H9 (cell line): ENCODE results near the gene PCDH9. TPM values are rescaled to one million over a fixed set of nuclear protein-coding genes. Genes with fewer than 3 reads are reported as not detected.

ENCODE experiments used
- DNase-seq: peaks from one replicate; pipeline ENCODE4 v3.0.0-alpha.2; 2017
- H2AFZ ChIP-seq: one replicate; pipeline ENCODE4 v1.6.1; 2013; ENCODE audit warnings: mild to moderate bottlenecking, low read length, control low read depth, moderate library complexity
- H2AK5ac ChIP-seq: 2 replicates; pipeline ENCODE4 v1.6.1; 2013; ENCODE audit warnings: low read length, control low read depth, mixed read lengths; ENCODE audit not compliant: insufficient read length
- H2BK120ac ChIP-seq: one replicate; pipeline ENCODE4 v1.6.1; 2013; ENCODE audit warnings: low read depth, mild to moderate bottlenecking, low read length, control low read depth, inconsistent platforms; ENCODE audit not compliant: poor library complexity, severe bottlenecking
- H2BK12ac ChIP-seq: 2 replicates; pipeline ENCODE4 v1.6.1; 2013; ENCODE audit warnings: low read length, control low read depth, mixed read lengths, low read depth; ENCODE audit not compliant: insufficient read length
- H2BK15ac ChIP-seq: 2 replicates; pipeline ENCODE4 v1.6.1; 2013; ENCODE audit warnings: low read depth, low read length, control low read depth
- H2BK20ac ChIP-seq: one replicate; pipeline ENCODE4 v1.6.1; 2013; ENCODE audit warnings: low read depth, mild to moderate bottlenecking, low read length, control low read depth, inconsistent platforms; ENCODE audit not compliant: poor library complexity, severe bottlenecking
- H2BK5ac ChIP-seq: 2 replicates; pipeline ENCODE4 v1.6.1; 2013; ENCODE audit warnings: low read length, control low read depth, mixed read lengths; ENCODE audit not compliant: insufficient read length
- H3K14ac ChIP-seq: 2 replicates; pipeline ENCODE4 v1.6.1; 2013; ENCODE audit warnings: low read length, control low read depth; ENCODE audit not compliant: insufficient read depth
- H3K18ac ChIP-seq: 2 replicates; pipeline ENCODE4 v1.6.1; 2013; ENCODE audit warnings: low read depth, mild to moderate bottlenecking, mixed read lengths, low read length, control low read depth; ENCODE audit not compliant: insufficient read length
- H3K23ac ChIP-seq: 2 replicates; pipeline ENCODE4 v1.6.1; 2013; ENCODE audit warnings: low read length, control low read depth, mixed read lengths, low read depth; ENCODE audit not compliant: insufficient read length
- H3K23me2 ChIP-seq: 2 replicates; pipeline ENCODE4 v1.6.1; 2013; ENCODE audit warnings: low read depth, mild to moderate bottlenecking, mixed read lengths, low read length, control low read depth; ENCODE audit not compliant: insufficient read length, poor library complexity, severe bottlenecking
- H3K27ac ChIP-seq: 2 replicates; pipeline ENCODE4 v1.5.1; 2013; ENCODE audit warnings: low read length, control low read depth, mixed read lengths, low read depth; ENCODE audit not compliant: insufficient read length
- H3K27me3 ChIP-seq: 2 replicates; pipeline ENCODE4 v1.6.1; 2013; ENCODE audit warnings: low read length, control low read depth, inconsistent platforms; ENCODE audit not compliant: insufficient read depth
- H3K4ac ChIP-seq: 2 replicates; pipeline ENCODE4 v1.6.1; 2013; ENCODE audit warnings: low read depth, mild to moderate bottlenecking, control low read depth, inconsistent platforms, low read length, moderate library complexity
- H3K4me1 ChIP-seq: 2 replicates; pipeline ENCODE4 v1.6.1; 2013; ENCODE audit warnings: low read length, control low read depth, inconsistent platforms; ENCODE audit not compliant: insufficient read depth
- H3K4me2 ChIP-seq: 2 replicates; pipeline ENCODE4 v1.6.1; 2013; ENCODE audit warnings: low read length, control low read depth, mixed read lengths; ENCODE audit not compliant: insufficient read length, insufficient read depth
- H3K56ac ChIP-seq: 2 replicates; pipeline ENCODE4 v1.6.1; 2013; ENCODE audit warnings: low read depth, mild to moderate bottlenecking, mixed read lengths, low read length, control low read depth; ENCODE audit not compliant: insufficient read length
- H3K79me1 ChIP-seq: 2 replicates; pipeline ENCODE4 v1.6.1; 2013; ENCODE audit warnings: low read depth, mild to moderate bottlenecking, moderate library complexity, low read length, control low read depth, inconsistent platforms; ENCODE audit not compliant: insufficient read depth, poor library complexity, severe bottlenecking
- H3K79me2 ChIP-seq: 2 replicates; pipeline ENCODE4 v1.6.1; 2013; ENCODE audit warnings: low read length, control low read depth, inconsistent platforms; ENCODE audit not compliant: insufficient read depth
- H3K9ac ChIP-seq: 2 replicates; pipeline ENCODE4 v1.6.1; 2013; ENCODE audit warnings: low read length, control low read depth, mixed read lengths; ENCODE audit not compliant: insufficient read length; ENCODE audit errors: extremely low read depth
- H3K9me3 ChIP-seq: one replicate; pipeline ENCODE4 v1.6.1; 2013; ENCODE audit warnings: low read depth, low read length, inconsistent platforms; ENCODE audit not compliant: control insufficient read depth
- H3T11ph ChIP-seq: one replicate; pipeline ENCODE4 v1.6.1; 2013; ENCODE audit warnings: mild to moderate bottlenecking, low read length, control low read depth, inconsistent platforms
- H4K20me1 ChIP-seq: one replicate; pipeline ENCODE4 v1.6.1; 2013; ENCODE audit not compliant: control insufficient read depth, insufficient read length, insufficient read depth
- H4K5ac ChIP-seq: 2 replicates; pipeline ENCODE4 v1.6.1; 2013; ENCODE audit warnings: low read depth, mild to moderate bottlenecking, mixed read lengths, low read length, control low read depth; ENCODE audit not compliant: insufficient read length
- H4K8ac ChIP-seq: replicated peaks from 2 replicates; pipeline ENCODE4 v1.6.1; 2013; ENCODE audit warnings: low read length, control low read depth, mixed read lengths, low read depth; ENCODE audit not compliant: insufficient read length
- H4K91ac ChIP-seq: 2 replicates; pipeline ENCODE4 v1.6.1; 2013; ENCODE audit warnings: low read depth, mild to moderate bottlenecking, moderate library complexity, mixed read lengths, low read length, control low read depth; ENCODE audit not compliant: insufficient read length
- H3K27ac Mint-ChIP-seq, 3 experiments: 2 replicates in 2 of 3; 3 replicates in 1 of 3; pipeline ENCODE4 v1.8.0; 2020 to 2021; ENCODE audit warnings: mixed read lengths in 3 of 3, mild to moderate bottlenecking in 1 of 3, moderate library complexity in 1 of 3
- H3K27me3 Mint-ChIP-seq: 2 replicates; pipeline ENCODE4 v1.8.0; 2021; ENCODE audit warnings: low read depth, mild to moderate bottlenecking, moderate library complexity, mixed read lengths
- H3K36me3 Mint-ChIP-seq, 3 experiments: 2 replicates in 2 of 3; 3 replicates in 1 of 3; pipeline ENCODE4 v1.8.0; 2020 to 2021; ENCODE audit warnings: low read depth in 3 of 3, mixed read lengths in 3 of 3; ENCODE audit not compliant: insufficient read depth in 1 of 3
- H3K4me1 Mint-ChIP-seq, 2 experiments: 2 replicates each; pipeline ENCODE4 v1.8.0; 2020; ENCODE audit warnings: mixed read lengths in 2 of 2
- H3K4me3 Mint-ChIP-seq, 2 experiments: 2 replicates in 1 of 2; 3 replicates in 1 of 2; pipeline ENCODE4 v1.8.0; 2020 to 2021; ENCODE audit warnings: mild to moderate bottlenecking in 2 of 2, mixed read lengths in 2 of 2, moderate library complexity in 1 of 2
- H3K9me3 Mint-ChIP-seq, 2 experiments: 2 replicates in 1 of 2; 3 replicates in 1 of 2; pipeline ENCODE4 v1.8.0; 2020; ENCODE audit warnings: mild to moderate bottlenecking in 2 of 2, mixed read lengths in 2 of 2, moderate library complexity in 1 of 2
- CTCF ChIP-seq: fragments of 200-600 bp; sonication (generic); conservative IDR thresholded peaks from 3 replicates; pipeline ENCODE4 v1.8.0; 2021; ENCODE audit warnings: antibody characterized with exemption, mild to moderate bottlenecking
- WGBS: extraction: QIAGEN DNeasy Blood & Tissue Kit; methylation state at CpG from one replicate; pipeline ENCODE4 v1.1.7; 2013; ENCODE audit warnings: missing lambda C conversion rate, low lambda C conversion rate, mixed read lengths; ENCODE audit not compliant: insufficient read length; ENCODE audit errors: extremely low coverage; 5-methylcytosine and 5-hydroxymethylcytosine counted together
- total RNA-seq: library from RNA; stranded (reverse); gene quantifications from 2 replicates; pipeline ENCODE4 v1.2.1, GENCODE V29; 2021

The PCDH9 gene
- total RNA-seq, 1 experiment from 2014 or later = 0.11 TPM

- Histone ChIP-seq H3K4me2 (no peak overlapping the region), H4K91ac (no peak overlapping the region), H3K14ac (no peak overlapping the region), H3K9ac (no peak overlapping the region), H3K4ac (no peak overlapping the region), H2BK15ac (no peak overlapping the region), H2BK20ac (no peak overlapping the region), H2AK5ac (no peak overlapping the region), H3K79me2 (no peaks in the 10 kb centered on the region), H2BK5ac (no peak overlapping the region), H3K27ac (no peak overlapping the region), H2BK120ac (no peak overlapping the region), H3T11ph (no peak overlapping the region), H3K4me1 (no peaks in the 10 kb centered on the region), H3K56ac (no peak overlapping the region), H4K8ac (no peak overlapping the region), H4K20me1 (no peaks in the 10 kb centered on the region), H2BK12ac (no peak overlapping the region), H4K5ac (no peak overlapping the region), H3K79me1 (no peaks in the 10 kb centered on the region), H3K23me2 (no peaks in the 10 kb centered on the region), H2AFZ (no peak overlapping the region), H3K27me3 (no peaks in the 10 kb centered on the region), H3K23ac (no peak overlapping the region), H3K18ac (no peak overlapping the region), H3K9me3 (no peaks in the 10 kb centered on the region)
- Mint-ChIP-seq H3K27ac (no peak overlapping the region; a peak in 1 of 7 replicates), H3K4me1 (peaks cover 6 to 7% of the 10 kb centered on the region in 2 experiments; a peak in 3 of 4 replicates), H3K4me3 (no peak overlapping the region), H3K27me3 (no peaks in the 10 kb centered on the region), H3K9me3 (peaks cover 3 to 7% of the 10 kb centered on the region in 2 experiments; a peak in 3 of 5 replicates), H3K36me3 (peaks cover 2 to 5% (median 2%) of the 10 kb centered on the region in 3 experiments; a peak in 2 of 7 replicates)
- no peak for DNase-seq
- no peak for TF ChIP-seq CTCF
- WGBS = no CpG with 5 or more reads among the region's 7 CpGs
These were observed 612.4 kb downstream of the PCDH9 start for GRCh38 chr13:66617786-66618185.
